ENCODE results near the gene RSAD1. TPM values are rescaled to one million over a fixed set of nuclear protein-coding genes. Genes with fewer than 3 reads are reported as not detected.
"Not testable (repeated sequence)": the region's sequence is repeated elsewhere in the genome, so short reads cannot be mapped to it uniquely, and the experiment has no call there.

Gene RSAD1
- total RNA-seq, 1 donor from 2014 or later = 27.0 TPM

- DNase-seq (ENCODE audit: low read depth, low spot score) = no peak
Observed at GRCh38 chr17:50472286-50472685, 6.4 kb upstream of the RSAD1 start.

- not testable (repeated sequence) for DNase-seq (ENCODE audit: low read depth, low spot score)
Observed at GRCh38 chr17:50472761-50473161, 5.9 kb upstream of the RSAD1 start.

DNA sequence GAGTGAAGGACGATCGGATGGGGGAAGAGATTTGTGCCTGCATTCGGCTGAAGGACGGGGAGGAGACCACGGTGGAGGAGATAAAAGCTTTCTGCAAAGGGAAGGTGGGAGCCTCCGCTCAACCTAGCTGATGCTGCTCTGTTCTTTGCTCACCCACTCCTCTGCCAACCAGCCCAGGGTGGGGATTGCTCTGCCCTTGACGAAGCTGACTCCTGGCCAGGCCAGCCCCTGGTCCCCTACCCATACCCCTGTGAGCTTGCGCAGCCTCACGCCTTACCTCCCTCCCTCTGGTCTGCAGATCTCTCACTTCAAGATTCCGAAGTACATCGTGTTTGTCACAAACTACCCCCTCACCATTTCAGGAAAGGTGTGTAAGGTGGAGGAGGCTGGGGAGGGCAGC is 4.8 kb upstream of the RSAD1 start:
- DNase-seq (ENCODE audit: low read depth, low spot score) = no peak

DNA sequence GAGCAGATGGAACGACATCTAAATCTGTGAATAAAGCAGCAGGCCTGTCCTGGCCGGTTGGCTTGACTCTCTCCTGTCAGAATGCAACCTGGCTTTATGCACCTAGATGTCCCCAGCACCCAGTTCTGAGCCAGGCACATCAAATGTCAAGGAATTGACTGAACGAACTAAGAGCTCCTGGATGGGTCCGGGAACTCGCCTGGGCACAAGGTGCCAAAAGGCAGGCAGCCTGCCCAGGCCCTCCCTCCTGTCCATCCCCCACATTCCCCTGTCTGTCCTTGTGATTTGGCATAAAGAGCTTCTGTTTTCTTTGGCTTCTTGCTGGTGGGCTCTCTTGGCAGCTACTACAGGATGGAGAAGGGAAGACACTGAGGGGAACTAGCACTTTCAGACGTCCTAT is 4.1 kb upstream of the RSAD1 start:
- DNase-seq (ENCODE audit: low read depth, low spot score) = no peak

DNA sequence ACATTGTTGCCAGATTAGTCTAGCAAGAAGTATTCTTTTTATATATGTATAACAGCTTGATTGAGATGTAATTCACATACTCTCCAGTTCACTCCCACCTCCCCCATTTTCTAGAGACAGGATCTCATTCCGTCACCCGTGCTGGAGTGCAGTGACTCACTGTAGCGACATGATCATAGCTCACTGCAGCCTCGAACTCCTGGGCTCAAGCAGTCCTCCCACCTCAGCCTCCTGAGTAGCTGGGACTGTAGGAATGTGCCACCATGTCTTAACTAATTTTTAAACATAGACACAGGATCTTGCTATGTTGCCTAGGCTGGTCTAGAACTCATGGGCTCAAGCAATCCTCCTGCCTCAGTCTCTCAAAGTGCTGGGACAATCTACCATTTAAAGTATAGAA is 3.3 kb upstream of the RSAD1 start:
- no peak for DNase-seq (ENCODE audit: low read depth, low spot score)

DNA sequence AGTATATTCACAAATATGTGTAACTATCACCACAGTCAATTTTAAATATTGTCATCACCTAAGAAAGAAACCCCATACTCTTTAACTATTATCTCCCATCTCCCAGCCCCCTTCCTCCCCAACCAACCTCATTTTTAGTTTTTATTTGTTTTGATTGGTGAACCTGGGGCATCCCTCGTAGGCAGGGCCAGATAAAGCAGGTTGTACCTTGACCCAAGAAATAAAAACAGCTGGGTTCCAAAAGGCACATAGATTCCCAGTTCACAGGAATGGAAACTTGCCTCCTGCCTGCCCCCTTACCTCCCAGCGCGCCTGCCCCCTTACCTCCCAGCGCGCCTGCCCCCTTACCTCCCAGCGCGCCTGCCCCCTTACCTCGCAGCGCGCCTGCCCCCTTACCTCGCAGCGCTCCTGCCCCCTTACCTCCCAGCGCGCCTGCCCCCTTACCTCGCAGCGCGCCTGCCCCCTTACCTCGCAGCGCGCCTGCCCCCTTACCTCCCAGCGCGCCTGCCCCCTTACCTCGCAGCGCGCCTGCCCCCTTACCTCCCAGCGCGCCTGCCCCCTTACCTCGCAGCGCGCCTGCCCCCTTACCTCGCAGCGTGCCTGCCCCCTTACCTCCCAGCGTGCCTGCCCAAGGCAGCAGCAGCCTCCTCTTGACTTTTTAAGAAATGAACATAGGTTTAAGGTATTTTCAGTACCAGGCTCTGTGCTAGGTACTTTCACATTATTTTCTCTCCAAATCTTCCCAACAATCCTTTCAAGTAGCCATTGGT is 2.7 kb upstream of the RSAD1 start:
- DNase-seq (ENCODE audit: low read depth, low spot score) = not testable (repeated sequence)

DNA sequence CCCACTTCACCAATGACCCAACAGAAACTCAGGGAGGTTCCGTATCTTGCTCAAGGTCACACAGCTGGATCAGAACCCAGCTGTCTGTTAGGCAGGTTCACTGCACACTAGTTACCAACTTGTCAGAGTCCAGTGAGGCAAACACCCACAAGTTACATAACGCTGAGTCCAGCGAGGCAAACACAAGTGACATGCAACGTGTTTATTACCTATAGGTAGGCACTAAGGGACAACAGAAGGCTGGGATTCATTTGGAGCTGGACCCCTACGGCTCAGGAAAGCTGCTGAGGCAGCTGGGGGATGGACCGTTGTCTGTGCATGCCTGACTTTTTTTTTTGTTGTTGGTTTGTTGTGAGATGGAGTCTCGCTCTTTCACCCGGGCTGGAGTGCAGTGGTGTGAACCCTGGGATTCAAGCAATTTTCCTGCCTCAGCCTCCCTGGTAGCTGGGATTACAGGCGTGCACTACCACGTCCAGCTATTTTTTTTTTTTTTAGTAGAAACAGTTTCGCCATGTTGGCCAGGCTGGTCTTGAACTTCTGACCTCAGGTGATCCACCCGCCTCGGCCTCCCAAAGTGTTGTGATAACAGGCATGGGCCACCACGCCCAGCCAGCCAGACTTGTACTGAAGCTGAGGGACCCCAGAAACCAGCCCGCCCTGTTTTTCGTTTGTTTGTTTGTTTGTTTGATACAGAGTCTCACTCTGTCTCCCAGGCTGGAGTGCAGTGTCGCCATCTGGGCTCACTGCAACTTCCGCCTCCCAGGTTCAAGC is 1.9 kb upstream of the RSAD1 start:
- no peak for DNase-seq (ENCODE audit: low read depth, low spot score)

DNA sequence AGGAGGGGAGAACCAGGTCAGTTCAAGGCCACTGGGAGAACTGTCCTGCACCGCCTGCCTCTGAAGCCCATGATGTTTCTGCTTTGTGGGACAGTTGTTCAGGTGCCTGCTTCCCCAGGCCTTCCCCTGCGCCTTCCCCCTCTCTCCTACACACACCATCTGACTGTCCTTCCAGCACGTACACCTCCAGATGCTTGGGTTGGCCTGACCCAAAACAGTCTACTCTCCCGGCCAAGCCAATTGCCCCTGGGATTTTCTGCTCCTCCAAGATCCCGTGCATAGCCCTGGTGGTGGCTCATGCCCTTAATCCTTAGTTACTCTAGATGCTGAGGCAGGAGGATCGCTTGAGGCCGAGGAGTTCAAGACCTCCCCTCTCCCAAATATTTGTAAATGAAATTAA is 684 bp upstream of the RSAD1 start:
- no peak for DNase-seq (ENCODE audit: low read depth, low spot score)

DNA sequence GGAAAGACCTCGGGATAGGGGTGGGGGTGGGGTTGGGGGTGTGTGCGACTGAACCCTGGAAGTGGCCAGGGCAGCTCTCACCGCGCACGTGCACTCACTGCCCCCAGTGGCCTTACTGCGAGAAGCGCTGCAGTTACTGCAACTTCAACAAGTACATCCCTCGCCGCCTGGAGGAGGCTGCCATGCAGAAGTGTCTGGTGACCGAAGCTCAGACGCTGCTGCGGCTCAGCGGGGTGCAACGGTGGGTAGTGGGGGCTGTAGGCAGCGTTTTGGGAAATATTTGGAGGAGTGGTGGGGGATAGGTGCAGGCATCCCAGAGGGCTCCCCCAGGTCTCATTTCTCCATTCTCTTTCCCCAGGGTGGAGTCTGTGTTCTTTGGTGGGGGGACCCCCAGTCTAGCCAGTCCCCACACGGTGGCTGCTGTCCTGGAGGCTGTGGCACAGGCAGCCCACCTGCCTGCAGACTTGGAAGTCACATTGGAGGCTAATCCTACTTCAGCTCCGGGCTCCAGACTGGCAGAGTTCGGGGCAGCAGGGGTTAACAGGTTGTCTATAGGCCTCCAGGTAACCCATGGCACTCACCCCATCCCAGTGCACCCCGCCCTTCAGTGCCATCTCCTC is 972 bp downstream of the RSAD1 start:
- peak; percentile 57 for DNase-seq (ENCODE audit: low read depth, low spot score)

GRCh38 chr17:50480142-50480764 is 1.6 kb downstream of the RSAD1 start:
- no peak for DNase-seq (ENCODE audit: low read depth, low spot score)

GRCh38 chr17:50480854-50481490 is 2.3 kb downstream of the RSAD1 start:
- DNase-seq (ENCODE audit: low read depth, low spot score) = no peak

GRCh38 chr17:50481648-50482047 is 3.0 kb downstream of the RSAD1 start:
- DNase-seq (ENCODE audit: low read depth, low spot score) = no peak

- no peak for DNase-seq (ENCODE audit: low read depth, low spot score)
Observed at GRCh38 chr17:50482110-50482509, 3.5 kb downstream of the RSAD1 start.

DNA sequence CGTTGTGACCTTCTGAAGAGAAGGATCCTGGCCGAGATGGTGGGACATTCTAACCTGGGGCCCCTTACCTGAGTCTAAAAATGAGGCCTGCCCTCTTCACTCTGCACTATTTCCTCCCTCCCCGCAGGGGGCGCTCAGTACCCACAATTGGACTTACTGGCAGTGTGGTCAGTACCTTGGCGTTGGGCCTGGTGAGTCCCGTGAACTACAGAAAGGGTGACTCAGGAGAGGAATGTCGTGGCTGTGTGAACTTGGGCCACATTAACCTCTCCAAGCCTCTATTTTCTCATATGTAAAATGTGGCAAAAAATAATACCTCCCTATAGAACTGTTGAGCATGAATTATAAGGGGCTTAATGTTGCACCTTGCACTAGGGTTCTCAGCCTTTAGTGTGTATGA is 3.9 kb downstream of the RSAD1 start:
- DNase-seq (ENCODE audit: low read depth, low spot score) = peak; percentile 89

GRCh38 chr17:50483266-50483665 is 4.6 kb downstream of the RSAD1 start:
- DNase-seq (ENCODE audit: low read depth, low spot score) = no peak

GRCh38 chr17:50484386-50485155 is 5.9 kb downstream of the RSAD1 start:
- no peak for DNase-seq (ENCODE audit: low read depth, low spot score)

DNA sequence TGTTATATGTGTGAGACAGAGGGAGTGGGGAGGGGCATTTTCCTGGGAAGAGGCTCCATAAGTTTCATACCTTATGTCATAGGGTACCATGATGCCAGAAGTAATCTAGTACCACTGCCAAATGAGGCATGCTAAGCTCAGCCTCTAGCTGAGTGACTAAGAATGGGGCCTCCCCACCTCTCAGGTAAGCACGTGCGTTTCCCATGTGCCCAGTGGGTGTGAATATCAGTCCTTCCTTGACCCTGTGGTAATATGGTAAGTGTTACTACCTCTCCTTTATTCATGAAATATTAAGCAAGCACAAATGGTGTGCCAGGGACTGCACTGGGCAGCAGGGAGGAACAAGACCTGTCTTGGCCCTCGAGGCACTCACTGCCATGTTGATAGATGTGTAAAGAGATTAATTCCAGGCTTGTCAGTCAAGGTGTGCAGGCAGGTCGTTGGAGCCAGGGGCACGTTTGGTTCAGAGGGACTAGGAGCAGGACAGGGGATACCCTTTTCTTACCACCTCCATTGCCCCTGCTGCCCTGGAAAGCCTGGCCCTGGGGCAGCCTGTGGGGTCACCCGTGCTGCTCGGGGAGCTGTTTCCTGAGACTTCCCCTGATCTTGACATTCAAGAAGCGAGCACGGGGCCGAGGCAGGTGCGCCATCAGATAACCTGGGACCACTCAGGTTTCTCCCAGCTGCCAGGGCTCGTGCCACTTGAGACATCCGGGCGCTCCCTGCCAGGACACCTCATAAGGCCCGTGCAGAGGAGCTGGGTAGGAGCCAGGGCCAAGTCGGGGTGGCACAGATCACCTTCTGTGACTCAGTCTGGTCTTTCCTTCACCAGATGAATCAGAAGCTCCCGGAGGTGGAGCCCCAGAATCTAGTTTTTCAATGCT is 8.8 kb downstream of the RSAD1 start:
- no peak for DNase-seq (ENCODE audit: low read depth, low spot score)

DNA sequence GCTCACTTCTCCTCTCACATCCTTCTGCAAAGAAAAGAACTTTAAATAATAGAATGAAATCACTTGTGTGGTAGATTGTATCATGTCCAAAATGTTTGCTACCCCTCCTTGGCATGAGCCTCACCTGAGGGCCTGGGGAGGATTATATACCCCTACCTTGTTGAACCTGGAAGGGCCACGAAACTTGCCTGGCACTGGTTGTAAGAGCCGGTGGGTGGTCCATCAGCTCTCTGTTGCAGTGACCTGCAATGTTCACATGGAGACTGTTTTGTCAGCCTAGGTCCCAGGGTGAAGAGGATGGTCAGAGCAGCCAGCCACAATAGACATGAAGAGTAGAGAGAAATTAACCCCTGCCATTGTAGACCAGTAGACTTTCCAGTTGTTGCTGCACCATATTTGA is 10.2 kb downstream of the RSAD1 start:
- no peak for DNase-seq (ENCODE audit: low read depth, low spot score)

GRCh38 chr17:50491505-50491904 is 12.8 kb downstream of the RSAD1 start:
- DNase-seq (ENCODE audit: low read depth, low spot score) = no peak

GRCh38 chr17:50492214-50492613 is 13.6 kb downstream of the RSAD1 start:
- no peak for DNase-seq (ENCODE audit: low read depth, low spot score)
